K562 (cell line): ENCODE measurements around the gene OMP. TPM values are rescaled to one million over a fixed set of nuclear protein-coding genes. Genes with fewer than 3 reads are reported as not detected.

ENCODE experiments used
- CCAR2 ChIP-seq: fragments of 200-400 bp; formaldehyde crosslinking; IDR thresholded peaks from 2 replicates; pipeline ENCODE4 v1.6.1; 2017; ENCODE audit warnings: mild to moderate bottlenecking, low read depth, low read length
- ERF ChIP-seq: fragments of 450-650 bp; formaldehyde crosslinking; IDR thresholded peaks from 2 replicates; pipeline ENCODE4 v1.4.0; 2020; ENCODE audit warnings: mild to moderate bottlenecking, mixed read lengths
- ETV5 ChIP-seq: sonication (generic); formaldehyde crosslinking; IDR thresholded peaks from 2 replicates; pipeline ENCODE4 v1.4.0; 2020; ENCODE audit warnings: low read depth, mild to moderate bottlenecking, missing genetic modification reagents
- MEIS2 ChIP-seq: fragments of 450-650 bp; IDR thresholded peaks from 2 replicates; pipeline ENCODE4 v1.6.1; 2014; ENCODE audit warnings: mild to moderate bottlenecking; ENCODE audit not compliant: partially characterized antibody
- MLX ChIP-seq, 2 experiments: fragments of 450-650 bp in 1 of 2; sonication (generic) in 1 of 2; formaldehyde crosslinking; conservative IDR thresholded peaks; 2 replicates each; pipeline versions ENCODE4 v1.4.0 to v1.8.1; 2020 to 2022; ENCODE audit warnings: mild to moderate bottlenecking in 1 of 2, missing genetic modification reagents in 1 of 2
- NR3C1 ChIP-seq: sonication (generic); formaldehyde crosslinking; IDR thresholded peaks from 2 replicates; pipeline ENCODE4 v1.8.1; 2022; ENCODE audit warnings: missing genetic modification reagents
- PPARD ChIP-seq: fragments of 250-450 bp; sonication (Bioruptor Pico); IDR thresholded peaks from 2 replicates; pipeline ENCODE4 v1.8.0; 2022; ENCODE audit warnings: inconsistent platforms, mild to moderate bottlenecking, moderate library complexity
- RBFOX2 ChIP-seq: fragments of 200-400 bp; formaldehyde crosslinking; IDR thresholded peaks from 2 replicates; pipeline ENCODE4 v1.6.1; 2017; ENCODE audit warnings: low read depth, mild to moderate bottlenecking, low read length, moderate library complexity
- RBM25 ChIP-seq: fragments of 200-400 bp; formaldehyde crosslinking; IDR thresholded peaks from 2 replicates; pipeline ENCODE4 v1.6.1; 2018; ENCODE audit warnings: low read length, low read depth, moderate library complexity; ENCODE audit not compliant: severe bottlenecking
- SETDB1 ChIP-seq: IDR thresholded peaks from one replicate; pipeline ENCODE4 v1.6.1; 2012; ENCODE audit warnings: low read length, control low read depth, inconsistent platforms
- TARDBP ChIP-seq: fragments of 450-650 bp; IDR thresholded peaks from 2 replicates; pipeline ENCODE4 v1.6.1; 2016
- ZNF41 ChIP-seq: fragments of 250-450 bp; sonication (Bioruptor Pico); conservative IDR thresholded peaks from 2 replicates; pipeline ENCODE4 v1.4.0; 2020; ENCODE audit warnings: mild to moderate bottlenecking
- polyA plus RNA-seq, 8 experiments: library from polyadenylated mRNA; depleted of rRNA in 4 of 8; stranded (reverse) in 5 of 8; unstranded in 3 of 8; fragments of >200 nt; fragmentation: Nextera tagmentation in 2 of 8; fragmentation: Illumina TruSeq in 1 of 8; extraction: Ambion mirVana in 2 of 8; extraction: Trizol in 1 of 8; gene quantifications; 2 replicates each; pipeline versions ENCODE4 v1.2.1 to v1.2.3, GENCODE V29; 2011 to 2014; ENCODE audit warnings: inconsistent platforms in 1 of 8, missing spikeins in 1 of 8
- total RNA-seq, 7 experiments: library from RNA; depleted of rRNA in 6 of 7; stranded (reverse); fragments of >200 nt in 6 of 7; fragmentation: Illumina TruSeq in 2 of 7; extraction: Trizol in 2 of 7; gene quantifications; 2 replicates each; pipeline versions ENCODE4 v1.2.1 to v1.2.3, GENCODE V29; 2011 to 2021; ENCODE audit warnings: low replicate concordance in 1 of 7
- TF ChIP-seq, protein P1 (sequence below): fragments of 450-650 bp; formaldehyde crosslinking; IDR thresholded peaks from 2 replicates; pipeline ENCODE4 v1.4.0; 2020; ENCODE audit warnings: mild to moderate bottlenecking, mixed read lengths
- TF ChIP-seq, protein P2 (sequence below): fragments of 450-650 bp; IDR thresholded peaks from 2 replicates; pipeline ENCODE4 v1.7.0; 2016; ENCODE audit warnings: borderline replicate concordance
- TF ChIP-seq, protein P3 (sequence below), 2 experiments: fragments of 450-650 bp; IDR thresholded peaks; 2 replicates each; pipeline ENCODE4 v1.6.1; 2016
- TF ChIP-seq, protein P4 (sequence below), 3 experiments: fragments of 200-800 bp in 1 of 3; fragments of 250-450 bp in 1 of 3; fragments of 450-650 bp in 1 of 3; sonication (Bioruptor Pico) in 1 of 3; sonication (Bioruptor generic) in 1 of 3; formaldehyde crosslinking in 1 of 3; IDR thresholded peaks; 2 replicates each; pipeline versions ENCODE4 v1.6.1 to v1.8.0; 2016 to 2022; ENCODE audit warnings: mild to moderate bottlenecking in 2 of 3, missing genetic modification characterization in 2 of 3, missing compliant biosample characterization in 1 of 3, moderate library complexity in 1 of 3

The OMP gene
- total and polyA plus RNA-seq, 9 of the 15 experiments (the other 6 are each of a cell fraction or from before 2014, with no cell fraction given): not detected

GRCh38 chr11:77053217-77054015 lies 49.2 kb upstream of the OMP start (continued):
- TF ChIP-seq MEIS2 (no peak), RBFOX2 (no peak), MLX (CRISPR knock-in tag; conservative IDR thresholded peaks at IDR 0.05) (no peak), TARDBP (no peak), ZNF41 (CRISPR knock-in tag) (peak; percentile 76; the same call in 1 of the 2 replicates), ERF (peak; percentile 96), PPARD (no peak), ETV5 (no peak), NR3C1 (CRISPR knock-in tag) (no peak), SETDB1 (no peak), RBM25 (no peak), CCAR2 (no peak)
- TF ChIP-seq, protein P1, sequence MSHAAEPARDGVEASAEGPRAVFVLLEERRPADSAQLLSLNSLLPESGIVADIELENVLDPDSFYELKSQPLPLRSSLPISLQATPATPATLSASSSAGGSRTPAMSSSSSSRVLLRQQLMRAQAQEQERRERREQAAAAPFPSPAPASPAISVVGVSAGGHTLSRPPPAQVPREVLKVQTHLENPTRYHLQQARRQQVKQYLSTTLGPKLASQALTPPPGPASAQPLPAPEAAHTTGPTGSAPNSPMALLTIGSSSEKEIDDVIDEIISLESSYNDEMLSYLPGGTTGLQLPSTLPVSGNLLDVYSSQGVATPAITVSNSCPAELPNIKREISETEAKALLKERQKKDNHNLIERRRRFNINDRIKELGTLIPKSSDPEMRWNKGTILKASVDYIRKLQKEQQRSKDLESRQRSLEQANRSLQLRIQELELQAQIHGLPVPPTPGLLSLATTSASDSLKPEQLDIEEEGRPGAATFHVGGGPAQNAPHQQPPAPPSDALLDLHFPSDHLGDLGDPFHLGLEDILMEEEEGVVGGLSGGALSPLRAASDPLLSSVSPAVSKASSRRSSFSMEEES (CRISPR knock-in tag): peak; percentile 32; the same call in 1 of the 2 replicates
- TF ChIP-seq, protein P2, sequence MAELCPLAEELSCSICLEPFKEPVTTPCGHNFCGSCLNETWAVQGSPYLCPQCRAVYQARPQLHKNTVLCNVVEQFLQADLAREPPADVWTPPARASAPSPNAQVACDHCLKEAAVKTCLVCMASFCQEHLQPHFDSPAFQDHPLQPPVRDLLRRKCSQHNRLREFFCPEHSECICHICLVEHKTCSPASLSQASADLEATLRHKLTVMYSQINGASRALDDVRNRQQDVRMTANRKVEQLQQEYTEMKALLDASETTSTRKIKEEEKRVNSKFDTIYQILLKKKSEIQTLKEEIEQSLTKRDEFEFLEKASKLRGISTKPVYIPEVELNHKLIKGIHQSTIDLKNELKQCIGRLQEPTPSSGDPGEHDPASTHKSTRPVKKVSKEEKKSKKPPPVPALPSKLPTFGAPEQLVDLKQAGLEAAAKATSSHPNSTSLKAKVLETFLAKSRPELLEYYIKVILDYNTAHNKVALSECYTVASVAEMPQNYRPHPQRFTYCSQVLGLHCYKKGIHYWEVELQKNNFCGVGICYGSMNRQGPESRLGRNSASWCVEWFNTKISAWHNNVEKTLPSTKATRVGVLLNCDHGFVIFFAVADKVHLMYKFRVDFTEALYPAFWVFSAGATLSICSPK: no peak
- TF ChIP-seq, protein P3, sequence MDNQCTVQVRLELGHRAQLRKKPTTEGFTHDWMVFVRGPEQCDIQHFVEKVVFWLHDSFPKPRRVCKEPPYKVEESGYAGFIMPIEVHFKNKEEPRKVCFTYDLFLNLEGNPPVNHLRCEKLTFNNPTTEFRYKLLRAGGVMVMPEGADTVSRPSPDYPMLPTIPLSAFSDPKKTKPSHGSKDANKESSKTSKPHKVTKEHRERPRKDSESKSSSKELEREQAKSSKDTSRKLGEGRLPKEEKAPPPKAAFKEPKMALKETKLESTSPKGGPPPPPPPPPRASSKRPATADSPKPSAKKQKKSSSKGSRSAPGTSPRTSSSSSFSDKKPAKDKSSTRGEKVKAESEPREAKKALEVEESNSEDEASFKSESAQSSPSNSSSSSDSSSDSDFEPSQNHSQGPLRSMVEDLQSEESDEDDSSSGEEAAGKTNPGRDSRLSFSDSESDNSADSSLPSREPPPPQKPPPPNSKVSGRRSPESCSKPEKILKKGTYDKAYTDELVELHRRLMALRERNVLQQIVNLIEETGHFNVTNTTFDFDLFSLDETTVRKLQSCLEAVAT (IDR thresholded peaks at IDR 0.05): no peak
- TF ChIP-seq, protein P4, sequence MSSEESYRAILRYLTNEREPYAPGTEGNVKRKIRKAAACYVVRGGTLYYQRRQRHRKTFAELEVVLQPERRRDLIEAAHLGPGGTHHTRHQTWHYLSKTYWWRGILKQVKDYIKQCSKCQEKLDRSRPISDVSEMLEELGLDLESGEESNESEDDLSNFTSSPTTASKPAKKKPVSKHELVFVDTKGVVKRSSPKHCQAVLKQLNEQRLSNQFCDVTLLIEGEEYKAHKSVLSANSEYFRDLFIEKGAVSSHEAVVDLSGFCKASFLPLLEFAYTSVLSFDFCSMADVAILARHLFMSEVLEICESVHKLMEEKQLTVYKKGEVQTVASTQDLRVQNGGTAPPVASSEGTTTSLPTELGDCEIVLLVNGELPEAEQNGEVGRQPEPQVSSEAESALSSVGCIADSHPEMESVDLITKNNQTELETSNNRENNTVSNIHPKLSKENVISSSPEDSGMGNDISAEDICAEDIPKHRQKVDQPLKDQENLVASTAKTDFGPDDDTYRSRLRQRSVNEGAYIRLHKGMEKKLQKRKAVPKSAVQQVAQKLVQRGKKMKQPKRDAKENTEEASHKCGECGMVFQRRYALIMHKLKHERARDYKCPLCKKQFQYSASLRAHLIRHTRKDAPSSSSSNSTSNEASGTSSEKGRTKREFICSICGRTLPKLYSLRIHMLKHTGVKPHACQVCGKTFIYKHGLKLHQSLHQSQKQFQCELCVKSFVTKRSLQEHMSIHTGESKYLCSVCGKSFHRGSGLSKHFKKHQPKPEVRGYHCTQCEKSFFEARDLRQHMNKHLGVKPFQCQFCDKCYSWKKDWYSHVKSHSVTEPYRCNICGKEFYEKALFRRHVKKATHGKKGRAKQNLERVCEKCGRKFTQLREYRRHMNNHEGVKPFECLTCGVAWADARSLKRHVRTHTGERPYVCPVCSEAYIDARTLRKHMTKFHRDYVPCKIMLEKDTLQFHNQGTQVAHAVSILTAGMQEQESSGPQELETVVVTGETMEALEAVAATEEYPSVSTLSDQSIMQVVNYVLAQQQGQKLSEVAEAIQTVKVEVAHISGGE (CRISPR knock-in tag; IDR thresholded peaks at IDR 0.05): peak in 1 of 3 experiments; percentile 57; a peak in 2 of 6 replicates
